Stimulated activated CD4-positive, alpha-beta T cell treated with anti-CD3 and anti-CD28 coated beads, Interleukin-15, amount 100 ng/mL, for 1 hour (primary cell): ENCODE data around the gene NDUFAF2.
"Not testable (repeated sequence)": the region's sequence is repeated elsewhere in the genome, so short reads cannot be mapped to it uniquely, and the experiment has no call there.

ENCODE experiments used
- DNase-seq, 2 donors: peaks; one replicate each; pipeline ENCODE4 v3.0.0-alpha.2; 2020; ENCODE audit warnings: low read depth in 1 of 2, low spot score in 1 of 2

The NDUFAF2 gene

DNA sequence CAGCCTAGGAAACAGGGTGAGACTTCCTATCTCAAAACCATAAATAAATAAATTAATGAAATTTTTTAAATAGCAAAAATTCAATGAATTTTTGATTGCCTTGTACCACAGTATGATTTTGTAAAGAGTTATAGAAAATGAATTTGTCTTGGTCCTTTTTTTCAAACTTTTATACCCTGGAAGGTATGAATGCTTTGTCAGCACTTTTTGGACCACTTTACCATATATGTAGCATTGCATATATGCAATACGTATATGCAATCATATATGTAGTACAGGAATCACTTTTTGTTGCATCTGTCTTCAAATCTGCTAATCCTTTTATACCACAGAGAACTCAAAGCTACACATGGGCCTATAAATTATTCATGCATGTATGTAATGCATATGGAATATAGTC lies 226.5 kb downstream of the NDUFAF2 start:
- no peak for DNase-seq

GRCh38 chr5:61176631-61177030 lies 231.6 kb downstream of the NDUFAF2 start:
- DNase-seq: no peak

DNA sequence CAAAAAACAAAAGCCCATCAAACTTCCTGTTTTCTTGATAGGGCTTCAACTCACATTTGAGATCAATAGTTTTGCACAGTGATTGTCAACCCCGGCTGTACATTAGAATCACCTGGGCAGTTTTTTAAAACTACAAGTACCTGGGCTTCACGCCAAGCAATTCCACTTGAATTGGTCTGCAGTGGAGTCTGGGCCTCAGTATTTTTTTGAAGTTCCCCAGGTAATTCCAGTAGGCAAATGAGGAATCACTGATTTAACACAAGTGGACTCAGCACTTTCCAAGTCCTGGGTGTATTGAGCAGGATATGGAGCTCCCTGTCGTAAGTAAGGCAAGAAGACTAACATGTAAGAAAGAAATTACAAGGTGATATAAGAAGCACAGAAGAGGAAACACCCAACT lies 232.1 kb downstream of the NDUFAF2 start:
- DNase-seq: no peak

GRCh38 chr5:61177716-61178115 lies 232.7 kb downstream of the NDUFAF2 start:
- no peak for DNase-seq

DNA sequence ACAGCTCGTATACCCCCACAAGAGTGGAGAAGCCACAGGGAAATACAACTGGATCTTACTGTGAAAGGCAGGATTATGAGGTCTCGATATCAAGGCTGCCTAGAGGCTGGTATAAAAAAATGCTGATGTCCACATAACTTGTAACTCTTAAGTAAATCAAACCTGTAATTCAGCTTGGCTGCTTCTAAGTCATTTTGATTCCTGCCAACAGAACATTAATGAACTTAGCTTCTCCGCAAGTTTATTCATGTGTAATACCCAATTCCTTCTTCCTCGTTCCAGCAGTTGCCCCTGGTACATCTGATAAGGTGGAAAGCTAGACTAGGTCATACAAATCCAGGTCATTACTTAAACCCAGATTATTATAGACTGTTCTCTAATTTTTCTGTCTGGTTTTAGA lies 233.7 kb downstream of the NDUFAF2 start:
- no peak for DNase-seq

DNA sequence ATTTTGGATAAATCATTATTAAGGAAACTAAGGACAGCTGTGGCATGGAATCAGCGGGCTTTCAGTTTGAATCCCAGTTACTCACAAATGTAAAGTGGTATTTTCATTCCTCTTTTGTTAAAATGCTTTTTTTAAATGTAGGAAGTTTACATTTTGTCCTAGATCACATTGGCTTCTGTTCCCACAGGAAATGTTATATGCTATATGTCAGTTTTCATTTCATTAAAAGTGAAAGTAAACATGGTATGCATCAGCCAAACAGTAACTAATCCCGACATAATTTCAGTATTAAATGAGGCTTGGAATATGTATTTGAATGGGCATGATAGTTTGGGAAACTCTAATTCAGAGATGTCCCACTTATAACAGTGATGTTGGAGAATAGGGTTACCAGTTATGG lies 235.9 kb downstream of the NDUFAF2 start:
- DNase-seq: no peak

DNA sequence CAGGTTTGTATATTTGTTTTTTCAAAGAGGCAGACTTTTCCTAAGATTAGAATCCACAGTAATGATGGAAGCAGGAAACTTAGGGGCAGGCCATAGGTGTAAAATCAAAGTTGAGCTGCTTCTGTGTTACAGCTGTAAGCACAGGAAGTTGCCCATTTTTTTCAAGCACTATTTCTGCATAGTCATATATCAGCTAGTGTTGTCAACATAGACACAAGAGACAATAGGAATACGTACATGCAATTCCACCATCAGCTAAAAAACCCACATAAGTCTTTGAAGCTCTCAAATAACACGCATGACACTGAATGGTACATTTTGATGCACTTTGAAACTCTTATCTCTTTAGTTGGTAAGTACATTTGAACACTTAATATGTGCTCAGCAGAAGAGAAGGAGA lies 237.4 kb downstream of the NDUFAF2 start:
- DNase-seq: no peak

DNA sequence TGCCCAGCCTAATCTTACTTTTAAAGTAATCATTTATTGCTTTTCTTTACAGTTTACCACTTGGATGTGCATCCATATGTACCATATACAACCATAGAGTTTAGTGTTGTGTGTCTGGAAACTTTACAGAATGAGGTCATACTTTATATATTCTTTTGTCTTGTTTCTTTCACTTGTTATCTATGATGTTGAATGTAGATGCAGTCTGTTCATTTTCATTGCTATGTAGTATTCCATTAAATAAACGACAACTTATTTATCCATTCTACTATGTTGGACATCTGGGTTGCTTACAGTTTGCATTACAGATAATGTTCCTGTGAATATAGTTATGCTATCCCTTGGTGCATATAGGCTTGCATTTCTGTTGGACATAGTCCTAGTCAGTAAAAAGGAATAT lies 238.5 kb downstream of the NDUFAF2 start:
- DNase-seq: no peak

GRCh38 chr5:61184708-61185107 lies 239.7 kb downstream of the NDUFAF2 start:
- no peak for DNase-seq

- no peak for DNase-seq
Observed at GRCh38 chr5:61186634-61187033, 241.6 kb downstream of the NDUFAF2 start.

- DNase-seq: not testable (repeated sequence)
Observed at GRCh38 chr5:61187352-61187751, 242.3 kb downstream of the NDUFAF2 start.

DNA sequence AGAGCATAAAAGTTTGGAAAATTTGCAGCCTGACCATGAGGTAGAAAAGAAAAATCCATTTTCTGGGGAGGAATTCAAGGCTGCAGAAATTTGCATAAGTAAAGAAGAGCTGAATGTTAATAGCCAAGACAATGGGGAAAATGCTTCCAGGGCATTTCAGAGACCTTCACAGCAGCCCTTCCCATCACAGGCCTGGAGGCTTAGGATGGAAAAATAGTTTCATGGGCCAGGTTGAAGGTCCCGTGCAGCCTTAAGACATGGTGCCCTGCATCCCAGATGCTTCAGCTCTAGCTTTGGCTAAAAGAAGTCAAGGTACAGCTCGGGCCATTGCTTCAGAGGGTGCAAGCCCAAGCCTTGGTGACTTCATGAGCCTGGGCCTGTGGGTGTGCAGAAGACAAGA lies 242.8 kb downstream of the NDUFAF2 start:
- not testable (repeated sequence) for DNase-seq

DNA sequence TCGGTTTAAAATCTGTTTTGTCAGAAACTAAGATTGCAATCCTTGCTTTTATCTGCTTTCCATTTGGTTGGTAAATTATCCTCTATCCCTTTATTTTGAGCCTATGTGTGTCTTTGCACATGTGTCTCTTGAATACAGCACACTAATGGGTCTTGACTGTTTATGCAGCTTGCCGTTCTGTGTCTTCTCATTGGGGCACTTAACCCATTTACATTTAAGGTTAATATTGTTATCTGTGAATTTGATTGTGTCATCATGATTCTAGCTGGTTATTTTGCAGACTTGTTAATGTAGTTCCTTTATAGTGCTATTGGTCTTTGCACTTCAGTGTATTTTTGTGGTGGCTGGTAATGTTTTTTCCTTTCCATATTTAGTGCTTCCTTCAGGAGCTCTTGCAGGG lies 253.6 kb downstream of the NDUFAF2 start:
- no peak for DNase-seq

DNA sequence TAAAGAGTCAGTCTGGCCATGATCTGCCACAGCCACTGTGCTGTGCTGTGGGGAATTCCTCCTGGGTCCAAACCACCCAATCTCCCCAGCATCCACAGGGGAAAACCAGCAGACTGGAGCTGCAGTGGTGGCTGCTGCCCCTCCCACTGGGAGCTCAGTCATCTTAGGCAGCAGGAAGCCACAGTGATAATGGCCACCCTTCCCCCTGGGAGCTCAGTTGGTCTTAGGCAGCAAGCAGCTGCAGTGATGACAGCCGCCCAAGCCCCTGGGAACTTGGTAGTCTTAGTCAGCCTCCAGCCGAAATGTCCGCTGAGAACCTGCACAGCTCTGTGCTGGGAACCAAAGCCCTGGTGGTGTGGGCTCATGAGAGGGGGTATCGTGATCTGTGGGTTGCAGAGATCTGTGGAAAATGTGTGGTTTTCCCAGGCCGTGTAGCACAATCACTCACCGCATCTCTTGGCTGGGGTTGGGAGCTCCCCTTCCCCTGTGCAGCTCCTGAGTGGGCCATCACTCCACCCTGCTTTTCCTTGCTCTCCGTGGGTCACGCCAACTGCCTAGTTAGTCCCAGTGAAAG lies 255.7 kb downstream of the NDUFAF2 start:
- DNase-seq: no peak

GRCh38 chr5:61202213-61202612 lies 257.2 kb downstream of the NDUFAF2 start:
- DNase-seq: no peak
